PC-3 (cell line): Measurements from ENCODE around the gene C11orf71.

Experiments
- EZH2 ChIP-seq: fragments of 300-600 bp; sonication (generic); IDR thresholded peaks from one replicate; pipeline ENCODE4 v1.6.1; 2017; ENCODE audit warnings: antibody characterized with exemption, mild to moderate bottlenecking, low read length; ENCODE audit not compliant: unreplicated experiment
- TF ChIP-seq, protein P1 (sequence below): fragments of 300-600 bp; sonication (generic); conservative IDR thresholded peaks from 2 replicates; pipeline ENCODE4 v1.5.1; 2017; ENCODE audit warnings: antibody characterized with exemption, low read depth, mild to moderate bottlenecking, low read length

GRCh38 chr11:114448749-114449482 is 48.6 kb upstream of the C11orf71 start:
- TF ChIP-seq, protein P1, sequence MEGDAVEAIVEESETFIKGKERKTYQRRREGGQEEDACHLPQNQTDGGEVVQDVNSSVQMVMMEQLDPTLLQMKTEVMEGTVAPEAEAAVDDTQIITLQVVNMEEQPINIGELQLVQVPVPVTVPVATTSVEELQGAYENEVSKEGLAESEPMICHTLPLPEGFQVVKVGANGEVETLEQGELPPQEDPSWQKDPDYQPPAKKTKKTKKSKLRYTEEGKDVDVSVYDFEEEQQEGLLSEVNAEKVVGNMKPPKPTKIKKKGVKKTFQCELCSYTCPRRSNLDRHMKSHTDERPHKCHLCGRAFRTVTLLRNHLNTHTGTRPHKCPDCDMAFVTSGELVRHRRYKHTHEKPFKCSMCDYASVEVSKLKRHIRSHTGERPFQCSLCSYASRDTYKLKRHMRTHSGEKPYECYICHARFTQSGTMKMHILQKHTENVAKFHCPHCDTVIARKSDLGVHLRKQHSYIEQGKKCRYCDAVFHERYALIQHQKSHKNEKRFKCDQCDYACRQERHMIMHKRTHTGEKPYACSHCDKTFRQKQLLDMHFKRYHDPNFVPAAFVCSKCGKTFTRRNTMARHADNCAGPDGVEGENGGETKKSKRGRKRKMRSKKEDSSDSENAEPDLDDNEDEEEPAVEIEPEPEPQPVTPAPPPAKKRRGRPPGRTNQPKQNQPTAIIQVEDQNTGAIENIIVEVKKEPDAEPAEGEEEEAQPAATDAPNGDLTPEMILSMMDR = no peak
- no peak for TF ChIP-seq EZH2
